DND-41 (cell line): ENCODE results near the gene KLF11.
A peak's percentile ranks its signal among the peaks of the same experiment; 100 is the strongest.

Experiments used
- ATAC-seq: fragments of 200-7000 bp; cut with Tn5 transposase; 3 replicates; pipeline ENCODE4 v1.9.1; 2021; ENCODE audit warnings: low read depth; ENCODE audit not compliant: insufficient read depth
- DNase-seq: peaks from one replicate; pipeline ENCODE4 v3.0.0-alpha.2; 2020
- H2AFZ ChIP-seq: 2 replicates; pipeline ENCODE4 v1.6.0; 2012; ENCODE audit warnings: low read depth, low read length
- H3K27ac ChIP-seq: 2 replicates; pipeline ENCODE4 v1.5.1; 2012; ENCODE audit warnings: low read length, inconsistent platforms
- H3K27me3 ChIP-seq: fragments of 200-600 bp; sonication (generic); 2 replicates; pipeline ENCODE4 v1.6.0; 2012; ENCODE audit warnings: low read length, mild to moderate bottlenecking, inconsistent platforms; ENCODE audit not compliant: insufficient read depth, poor library complexity
- H3K36me3 ChIP-seq: 2 replicates; pipeline ENCODE4 v1.5.1; 2012; ENCODE audit warnings: low read length, inconsistent platforms; ENCODE audit not compliant: insufficient read depth
- H3K4me1 ChIP-seq: 2 replicates; pipeline ENCODE4 v1.5.1; 2012; ENCODE audit warnings: mild to moderate bottlenecking, low read length; ENCODE audit not compliant: insufficient read depth
- H3K4me2 ChIP-seq: 2 replicates; pipeline ENCODE4 v1.6.0; 2012; ENCODE audit warnings: mild to moderate bottlenecking, moderate library complexity, low read length, inconsistent platforms; ENCODE audit not compliant: insufficient read depth
- H3K4me3 ChIP-seq, 2 experiments: fragments of 200-600 bp in 1 of 2; shearing (Covaris generic) in 1 of 2; 2 replicates each; pipeline ENCODE4 v1.5.1; 2012 to 2016; ENCODE audit warnings: inconsistent platforms in 2 of 2, low read length in 2 of 2, mild to moderate bottlenecking in 2 of 2, low read depth in 1 of 2, moderate library complexity in 1 of 2
- H3K79me2 ChIP-seq: 2 replicates; pipeline ENCODE4 v1.6.0; 2012; ENCODE audit warnings: low read length, inconsistent platforms; ENCODE audit not compliant: insufficient read depth
- H3K9ac ChIP-seq: 2 replicates; pipeline ENCODE4 v1.6.0; 2012; ENCODE audit warnings: low read depth, mild to moderate bottlenecking, inconsistent platforms, low read length, moderate library complexity
- H3K9me3 ChIP-seq: 2 replicates; pipeline ENCODE4 v1.5.1; 2012; ENCODE audit warnings: low read length, moderate library complexity, mild to moderate bottlenecking, inconsistent platforms; ENCODE audit not compliant: insufficient read depth, severe bottlenecking
- H4K20me1 ChIP-seq: 2 replicates; pipeline ENCODE4 v1.6.0; 2012; ENCODE audit warnings: low read length; ENCODE audit not compliant: insufficient read depth
- EZH2 ChIP-seq: IDR thresholded peaks from 3 replicates; pipeline ENCODE4 v1.6.1; 2012; ENCODE audit warnings: borderline replicate concordance, low read depth, mild to moderate bottlenecking, moderate library complexity, low read length, inconsistent platforms; ENCODE audit not compliant: severe bottlenecking
- TF ChIP-seq, protein P1 (sequence below): IDR thresholded peaks from 2 replicates; pipeline ENCODE4 v1.5.1; 2012; ENCODE audit warnings: borderline replicate concordance, low read length, moderate library complexity, mild to moderate bottlenecking; ENCODE audit not compliant: poor library complexity, severe bottlenecking; ENCODE audit errors: extremely low read depth

The KLF11 gene

GRCh38 chr2:10033251-10034006 lies 9.9 kb upstream of the KLF11 start:
- no peaks in the 10 kb centered on the region for H3K27me3 ChIP-seq
- H3K79me2 ChIP-seq = no peaks in the 10 kb centered on the region
- TF ChIP-seq EZH2 = no peak
- TF ChIP-seq, protein P1, sequence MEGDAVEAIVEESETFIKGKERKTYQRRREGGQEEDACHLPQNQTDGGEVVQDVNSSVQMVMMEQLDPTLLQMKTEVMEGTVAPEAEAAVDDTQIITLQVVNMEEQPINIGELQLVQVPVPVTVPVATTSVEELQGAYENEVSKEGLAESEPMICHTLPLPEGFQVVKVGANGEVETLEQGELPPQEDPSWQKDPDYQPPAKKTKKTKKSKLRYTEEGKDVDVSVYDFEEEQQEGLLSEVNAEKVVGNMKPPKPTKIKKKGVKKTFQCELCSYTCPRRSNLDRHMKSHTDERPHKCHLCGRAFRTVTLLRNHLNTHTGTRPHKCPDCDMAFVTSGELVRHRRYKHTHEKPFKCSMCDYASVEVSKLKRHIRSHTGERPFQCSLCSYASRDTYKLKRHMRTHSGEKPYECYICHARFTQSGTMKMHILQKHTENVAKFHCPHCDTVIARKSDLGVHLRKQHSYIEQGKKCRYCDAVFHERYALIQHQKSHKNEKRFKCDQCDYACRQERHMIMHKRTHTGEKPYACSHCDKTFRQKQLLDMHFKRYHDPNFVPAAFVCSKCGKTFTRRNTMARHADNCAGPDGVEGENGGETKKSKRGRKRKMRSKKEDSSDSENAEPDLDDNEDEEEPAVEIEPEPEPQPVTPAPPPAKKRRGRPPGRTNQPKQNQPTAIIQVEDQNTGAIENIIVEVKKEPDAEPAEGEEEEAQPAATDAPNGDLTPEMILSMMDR = no peak
- no peak overlapping the region for H2AFZ ChIP-seq
- no peaks in the 10 kb centered on the region for H3K4me1 ChIP-seq
- no peak overlapping the region for H3K27ac ChIP-seq
- H3K4me3 ChIP-seq = no peak overlapping the region
- H3K36me3 ChIP-seq = no peaks in the 10 kb centered on the region
- ATAC-seq (peak; percentile 62; the same call in 2 of the 3 replicates), DNase-seq (peak; percentile 9)
- H3K4me2 ChIP-seq = no peak overlapping the region
- no peaks in the 10 kb centered on the region for H3K9me3 ChIP-seq
- no peaks in the 10 kb centered on the region for H4K20me1 ChIP-seq
- H3K9ac ChIP-seq = no peak overlapping the region

DNA sequence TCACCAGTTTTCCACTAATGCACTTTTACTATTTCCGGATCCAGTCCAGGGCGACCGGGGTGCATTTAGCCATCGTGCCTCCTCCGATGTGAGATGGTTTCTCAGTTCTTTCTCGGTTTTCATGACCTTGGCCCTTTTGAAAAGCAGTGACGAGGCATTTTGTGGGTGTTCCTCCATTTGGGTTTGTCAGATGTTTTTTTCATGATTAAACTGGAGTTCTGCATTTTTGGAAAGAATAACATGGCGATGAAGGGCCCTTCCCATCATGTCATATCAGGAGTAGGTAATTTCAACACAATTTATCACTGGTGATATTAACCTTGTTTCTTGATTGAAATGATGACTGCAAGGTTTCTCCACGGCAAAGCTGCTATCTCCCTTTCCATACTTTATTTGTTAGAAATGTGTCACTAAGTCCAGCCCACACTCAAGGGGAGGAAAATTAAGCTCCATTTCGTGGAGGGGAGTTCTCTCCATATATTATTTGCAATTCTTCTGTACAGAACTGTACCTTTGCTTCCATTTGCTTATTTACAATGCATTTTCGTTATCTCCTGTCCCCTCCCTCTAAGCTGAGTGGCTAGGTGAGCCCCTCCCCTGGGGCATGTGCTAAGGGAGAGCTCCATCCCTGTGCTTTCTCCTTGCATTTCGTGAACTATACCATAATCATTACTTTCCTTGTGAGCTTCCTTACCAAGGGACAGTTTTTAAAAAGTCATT lies 8.9 kb upstream of the KLF11 start:
- Histone ChIP-seq H3K27ac (no peak overlapping the region), H3K4me1 (no peaks in the 10 kb centered on the region), H2AFZ (no peak overlapping the region), H3K9me3 (no peaks in the 10 kb centered on the region), H3K4me2 (no peak overlapping the region), H3K4me3 (no peak overlapping the region), H3K9ac (no peak overlapping the region), H3K36me3 (no peaks in the 10 kb centered on the region), H3K79me2 (no peaks in the 10 kb centered on the region), H3K27me3 (no peaks in the 10 kb centered on the region), H4K20me1 (no peaks in the 10 kb centered on the region)
- no peak for TF ChIP-seq EZH2
- TF ChIP-seq, protein P1 = no peak
- DNase-seq = no peak
- no peak for ATAC-seq

DNA sequence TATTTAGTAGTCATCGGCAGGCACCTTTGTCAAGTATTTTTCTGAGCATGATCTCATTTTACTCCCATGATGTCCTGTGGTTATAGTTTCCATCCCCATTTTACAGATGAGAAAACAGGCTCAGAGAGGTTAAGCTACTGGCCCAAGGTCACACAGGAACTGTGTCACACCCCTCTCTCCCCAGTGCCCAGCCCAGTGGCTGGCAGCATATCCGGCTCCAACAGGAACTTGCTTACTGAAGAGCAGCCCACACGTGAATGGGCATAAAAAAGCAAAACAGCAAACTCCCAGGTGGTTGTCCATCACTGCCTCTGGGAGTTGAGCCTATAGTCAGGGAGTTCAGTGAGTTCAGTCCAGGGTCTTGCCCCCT lies 8.3 kb upstream of the KLF11 start:
- no peaks in the 10 kb centered on the region for H3K9me3 ChIP-seq
- DNase-seq (no peak), ATAC-seq (no peak)
- no peaks in the 10 kb centered on the region for H4K20me1 ChIP-seq
- no peak overlapping the region for H3K9ac ChIP-seq
- no peaks in the 10 kb centered on the region for H3K79me2 ChIP-seq
- H3K27ac ChIP-seq = no peak overlapping the region
- no peaks in the 10 kb centered on the region for H3K4me1 ChIP-seq
- no peaks in the 10 kb centered on the region for H3K36me3 ChIP-seq
- H3K27me3 ChIP-seq = no peaks in the 10 kb centered on the region
- no peak overlapping the region for H3K4me2 ChIP-seq
- H2AFZ ChIP-seq = no peak overlapping the region
- H3K4me3 ChIP-seq = no peak overlapping the region
- TF ChIP-seq, protein P1 = no peak
- TF ChIP-seq EZH2 = no peak
